ENCODE data around the gene DBN1. TPM values are rescaled to one million over a fixed set of nuclear protein-coding genes. Genes with fewer than 3 reads are reported as not detected.

Gene DBN1
- total and polyA plus RNA-seq, 9 of the 15 experiments (the other 6 are each of a cell fraction or from before 2014, with no cell fraction given), result 0.25 to 87.2 (median 27.9) TPM

DNA sequence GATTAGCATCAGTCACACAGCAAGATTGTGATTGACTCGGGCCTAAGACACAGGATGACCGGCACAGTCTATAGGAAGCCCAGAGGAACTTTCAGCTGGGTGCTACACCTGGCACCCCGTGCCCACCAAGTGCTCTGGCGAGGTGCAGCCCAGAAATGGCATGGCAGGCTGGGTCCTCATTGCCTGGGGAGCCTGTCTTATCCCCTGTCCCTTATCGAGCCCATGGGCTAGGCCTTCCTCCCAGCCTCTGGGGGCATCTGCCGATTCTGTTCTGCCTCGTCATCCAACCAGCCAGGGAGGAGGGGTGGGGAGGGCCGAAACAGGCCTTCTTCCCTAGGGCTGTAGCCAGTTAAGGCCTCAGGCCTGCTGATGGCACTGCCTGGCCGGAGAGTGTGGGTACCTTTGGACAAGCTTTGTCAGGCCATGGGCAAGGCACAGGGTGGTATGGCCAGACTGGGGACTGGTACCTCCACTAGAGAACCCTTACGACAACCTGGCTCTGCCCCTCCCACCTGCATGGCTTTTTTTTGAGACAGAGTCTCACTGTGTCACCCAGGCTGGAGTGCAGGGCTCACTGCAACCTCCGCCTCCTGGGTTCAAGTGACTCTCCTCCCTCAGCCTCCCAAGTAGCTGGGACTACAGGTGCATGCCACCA is 45.4 kb downstream of the DBN1 start (continued):
- TF ChIP-seq ZNF407 (IDR thresholded peaks at IDR 0.05; ENCODE audit: low read depth) (no peak), HCFC1 (IDR thresholded peaks at IDR 0.05; ENCODE audit: low read depth, low read length) (no peak), ARID1B (IDR thresholded peaks at IDR 0.05) (peak; percentile 69), ZNF780A (CRISPR knock-in tag; IDR thresholded peaks at IDR 0.05) (no peak), CCAR2 (IDR thresholded peaks at IDR 0.05; ENCODE audit: low read depth, low read length) (no peak), NBN (IDR thresholded peaks at IDR 0.05; ENCODE audit: low read depth) (no peak), PHTF2 (CRISPR knock-in tag; IDR thresholded peaks at IDR 0.05) (no peak), ZNF766 (CRISPR knock-in tag; conservative IDR thresholded peaks at IDR 0.05) (0 out of 2 replicates have a peak, but pooled peaks have one; percentile 63), ZFP30 (CRISPR knock-in tag; IDR thresholded peaks at IDR 0.05; ENCODE audit: borderline replicate concordance) (no peak), ZEB2 (IDR thresholded peaks at IDR 0.05) (no peak), ETS1 (conservative IDR thresholded peaks at IDR 0.05; ENCODE audit: control insufficient read depth, low read depth, low read length) (0 out of 2 replicates have a peak, but pooled peaks have one; percentile 49), ZNF79 (CRISPR knock-in tag; IDR thresholded peaks at IDR 0.05; ENCODE audit: low read depth) (no peak), MITF (IDR thresholded peaks at IDR 0.05) (no peak)
- TF ChIP-seq, protein P1, sequence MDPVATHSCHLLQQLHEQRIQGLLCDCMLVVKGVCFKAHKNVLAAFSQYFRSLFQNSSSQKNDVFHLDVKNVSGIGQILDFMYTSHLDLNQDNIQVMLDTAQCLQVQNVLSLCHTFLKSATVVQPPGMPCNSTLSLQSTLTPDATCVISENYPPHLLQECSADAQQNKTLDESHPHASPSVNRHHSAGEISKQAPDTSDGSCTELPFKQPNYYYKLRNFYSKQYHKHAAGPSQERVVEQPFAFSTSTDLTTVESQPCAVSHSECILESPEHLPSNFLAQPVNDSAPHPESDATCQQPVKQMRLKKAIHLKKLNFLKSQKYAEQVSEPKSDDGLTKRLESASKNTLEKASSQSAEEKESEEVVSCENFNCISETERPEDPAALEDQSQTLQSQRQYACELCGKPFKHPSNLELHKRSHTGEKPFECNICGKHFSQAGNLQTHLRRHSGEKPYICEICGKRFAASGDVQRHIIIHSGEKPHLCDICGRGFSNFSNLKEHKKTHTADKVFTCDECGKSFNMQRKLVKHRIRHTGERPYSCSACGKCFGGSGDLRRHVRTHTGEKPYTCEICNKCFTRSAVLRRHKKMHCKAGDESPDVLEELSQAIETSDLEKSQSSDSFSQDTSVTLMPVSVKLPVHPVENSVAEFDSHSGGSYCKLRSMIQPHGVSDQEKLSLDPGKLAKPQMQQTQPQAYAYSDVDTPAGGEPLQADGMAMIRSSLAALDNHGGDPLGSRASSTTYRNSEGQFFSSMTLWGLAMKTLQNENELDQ (CRISPR knock-in tag; IDR thresholded peaks at IDR 0.05; ENCODE audit: borderline replicate concordance), result no peak

Data from K562 (cell line).